Right forelimb (tissue), 1 donor: ENCODE results near the gene IFRD2.
"Not testable (repeated sequence)": the region's sequence is repeated elsewhere in the genome, so short reads cannot be mapped to it uniquely, and the experiment has no call there.

Experiments
- DNase-seq: peaks from one replicate; pipeline ENCODE4 v3.0.0-alpha.2; 2018

The IFRD2 gene

GRCh38 chr3:50279255-50280016 lies 12.8 kb downstream of the IFRD2 start:
- no peak for DNase-seq

GRCh38 chr3:50278880-50279224 lies 13.4 kb downstream of the IFRD2 start, which contains the start of gene LSMEM2:
LSMEM2 (plus strand) TSS chr3:50279087; CDS start chr3:50279114, 27 bp downstream.
- DNase-seq = no peak

- no peak for DNase-seq
Measured at GRCh38 chr3:50278123-50278879, 13.9 kb downstream of the IFRD2 start.

GRCh38 chr3:50276762-50277101 lies 15.5 kb downstream of the IFRD2 start:
- no peak for DNase-seq

- no peak for DNase-seq
Measured at GRCh38 chr3:50275996-50276761, 16.1 kb downstream of the IFRD2 start.

GRCh38 chr3:50275141-50275995 lies 16.9 kb downstream of the IFRD2 start:
- no peak for DNase-seq

GRCh38 chr3:50274371-50275104 lies 17.7 kb downstream of the IFRD2 start:
- peak; percentile 79 for DNase-seq

- DNase-seq = no peak
Measured at GRCh38 chr3:50273689-50274065, 18.6 kb downstream of the IFRD2 start.

- peak; percentile 91 for DNase-seq
Measured at GRCh38 chr3:50272911-50273688, 19.1 kb downstream of the IFRD2 start.

GRCh38 chr3:50272538-50272910 lies 19.7 kb downstream of the IFRD2 start:
- DNase-seq = not testable (repeated sequence)

GRCh38 chr3:50271314-50271936 lies 20.8 kb downstream of the IFRD2 start:
- no peak for DNase-seq

GRCh38 chr3:50270422-50271224 lies 21.6 kb downstream of the IFRD2 start:
- no peak for DNase-seq

- DNase-seq = no peak
Measured at GRCh38 chr3:50269977-50270413, 22.2 kb downstream of the IFRD2 start.

GRCh38 chr3:50269460-50269859 lies 22.8 kb downstream of the IFRD2 start:
- DNase-seq = no peak

- peak; percentile 71 for DNase-seq
Measured at GRCh38 chr3:50268703-50269451, 23.4 kb downstream of the IFRD2 start, which contains the start of gene SEMA3B. SEMA3B (plus strand) TSS chr3:50269147; CDS start chr3:50269241, 94 bp downstream.

GRCh38 chr3:50268276-50268675 lies 24.0 kb downstream of the IFRD2 start:
- DNase-seq = no peak

- DNase-seq = peak; percentile 84
Measured at GRCh38 chr3:50267280-50267913, 24.8 kb downstream of the IFRD2 start.

- no peak for DNase-seq
Measured at GRCh38 chr3:50266836-50267235, 25.4 kb downstream of the IFRD2 start.
